Measurements from ENCODE around the gene THSD7A. TPM values are rescaled to one million over a fixed set of nuclear protein-coding genes. Genes with fewer than 3 reads are reported as not detected.

THSD7A gene
- total RNA-seq, 2 experiments from 2014 or later, result not detected

DNA sequence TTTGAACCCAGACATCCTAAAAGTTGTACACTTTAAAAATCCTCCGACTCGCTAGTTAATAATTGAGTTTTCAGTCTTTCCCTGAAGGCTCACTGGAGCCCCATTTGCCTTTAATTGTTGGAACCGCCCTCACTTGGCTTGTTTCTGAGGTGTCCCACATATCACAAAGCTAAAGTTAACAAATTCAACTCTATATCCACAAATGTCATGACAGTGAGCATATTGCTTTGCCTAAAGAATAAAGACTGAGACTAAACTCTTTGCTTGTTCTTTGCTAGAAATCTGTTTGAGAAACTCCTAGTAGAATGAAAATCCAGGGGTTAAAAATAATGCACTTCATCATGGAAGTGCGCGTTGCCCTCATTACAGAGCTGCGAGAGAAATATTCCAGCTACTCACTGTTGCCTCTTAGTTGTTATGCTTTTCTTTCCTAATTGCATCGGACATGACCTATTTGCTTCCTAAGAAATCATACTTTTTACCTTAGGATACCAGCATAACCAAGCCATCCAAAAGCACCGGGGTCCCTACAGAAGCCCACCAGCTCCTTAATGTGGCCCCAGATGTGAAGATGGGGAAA lies 752 bp downstream of the THSD7A start:
- no peaks in the 10 kb centered on the region for H3K9me3 Mint-ChIP-seq (ENCODE audit: low read depth)
- H3K36me3 Mint-ChIP-seq, result no peaks in the 10 kb centered on the region
- CTCF ChIA-PET, result interaction anchor here (1.0 to 1.3 kb wide), 2 partner anchors 28 to 45 kb away, joined by 3 read pairs; no protein-coding TSS in a partner anchor
- DNase-seq (no peak), ATAC-seq (no peak)
- no peak overlapping the region for H3K27ac Mint-ChIP-seq
- H3K4me3 Mint-ChIP-seq, result no peak overlapping the region
- H3K27me3 Mint-ChIP-seq, result peaks cover 40% of the 10 kb centered on the region
- peaks cover 5% of the 10 kb centered on the region for H3K4me1 Mint-ChIP-seq

DNA sequence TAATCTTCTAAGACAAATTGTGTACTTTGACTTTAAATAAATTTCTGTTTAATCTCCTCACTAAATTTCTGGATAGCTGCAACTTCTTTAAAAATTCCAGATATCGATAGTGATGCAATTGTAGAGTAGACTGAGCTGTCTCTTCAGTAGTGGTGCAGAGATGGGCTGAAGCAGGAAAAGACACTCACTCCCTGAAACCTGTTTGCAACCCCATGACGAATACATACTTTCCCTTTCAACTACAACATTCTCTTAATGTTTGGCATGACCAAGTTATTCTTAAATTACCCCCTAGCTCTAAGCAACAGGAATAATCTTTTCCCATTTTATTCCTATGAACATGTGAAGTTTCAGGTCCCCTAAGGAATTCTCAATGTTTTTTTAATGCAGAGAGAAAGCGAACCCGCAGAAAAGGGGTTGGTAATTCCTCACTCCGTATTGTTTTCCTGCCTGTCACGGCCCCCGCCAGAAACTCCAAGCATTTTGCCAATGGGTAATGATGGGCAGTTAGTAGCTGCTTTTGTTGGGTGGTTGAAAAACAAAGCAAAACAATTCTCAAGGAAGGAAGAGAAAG lies 1.3 kb downstream of the THSD7A start:
- CTCF ChIA-PET, result interaction anchor here (1.3 kb wide), 1 partner anchor 29 kb away, joined by 3 read pairs; no protein-coding TSS in a partner anchor
- Mint-ChIP-seq H3K27me3 (peaks cover 40% of the 10 kb centered on the region), H3K27ac (no peak overlapping the region), H3K9me3 (ENCODE audit: low read depth) (no peaks in the 10 kb centered on the region), H3K4me1 (peaks cover 5% of the 10 kb centered on the region), H3K36me3 (no peaks in the 10 kb centered on the region), H3K4me3 (no peak overlapping the region)
- DNase-seq, result no peak
- ATAC-seq, result no peak

DNA sequence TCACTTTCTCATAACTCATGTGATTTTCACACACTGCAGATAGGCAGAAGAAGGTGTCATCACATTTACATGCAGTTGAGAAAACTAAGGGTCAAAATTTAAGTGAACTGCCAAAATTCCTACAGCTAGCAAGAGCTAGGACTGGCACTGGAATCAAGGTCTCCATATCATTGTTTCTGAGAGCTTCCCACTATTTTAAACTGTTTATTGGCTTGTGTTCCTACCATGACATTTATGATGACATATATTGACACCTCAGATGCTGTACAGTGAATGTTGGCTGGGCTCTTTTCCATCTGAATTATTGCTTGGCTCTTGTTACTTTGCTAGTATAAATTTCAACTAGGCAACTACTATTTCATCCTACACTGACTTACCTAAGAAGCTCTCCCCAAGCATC lies 2.0 kb downstream of the THSD7A start:
- Mint-ChIP-seq H3K27me3 (peaks cover 40% of the 10 kb centered on the region), H3K4me1 (peaks cover 5% of the 10 kb centered on the region), H3K4me3 (no peak overlapping the region), H3K27ac (no peak overlapping the region), H3K36me3 (no peaks in the 10 kb centered on the region), H3K9me3 (ENCODE audit: low read depth) (no peaks in the 10 kb centered on the region)
- CTCF ChIA-PET, result no interaction called here
- DNase-seq (no peak), ATAC-seq (no peak)

DNA sequence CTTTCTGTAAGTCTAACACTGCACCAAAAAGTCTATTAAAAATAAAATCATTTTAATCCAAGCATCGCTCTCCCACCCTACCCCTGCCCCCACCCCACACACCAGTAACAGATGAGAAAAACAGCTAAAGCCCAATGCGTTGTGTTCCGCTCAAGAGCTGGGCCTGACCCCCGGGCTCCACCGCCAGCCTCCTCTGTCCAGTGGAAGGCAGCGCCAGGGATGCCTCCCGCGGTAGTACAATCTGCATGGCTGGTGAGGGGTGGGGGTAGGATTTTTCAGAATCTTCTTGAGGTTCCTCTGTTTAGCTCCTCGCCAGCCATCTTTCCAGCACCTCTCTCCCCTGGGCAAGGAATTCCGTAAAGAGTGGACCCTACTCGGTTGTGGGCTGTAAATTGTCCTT lies 12.1 kb downstream of the THSD7A start:
- CTCF ChIA-PET, result no interaction called here
- Mint-ChIP-seq H3K36me3 (no peaks in the 10 kb centered on the region), H3K4me3 (no peak overlapping the region)

DNA sequence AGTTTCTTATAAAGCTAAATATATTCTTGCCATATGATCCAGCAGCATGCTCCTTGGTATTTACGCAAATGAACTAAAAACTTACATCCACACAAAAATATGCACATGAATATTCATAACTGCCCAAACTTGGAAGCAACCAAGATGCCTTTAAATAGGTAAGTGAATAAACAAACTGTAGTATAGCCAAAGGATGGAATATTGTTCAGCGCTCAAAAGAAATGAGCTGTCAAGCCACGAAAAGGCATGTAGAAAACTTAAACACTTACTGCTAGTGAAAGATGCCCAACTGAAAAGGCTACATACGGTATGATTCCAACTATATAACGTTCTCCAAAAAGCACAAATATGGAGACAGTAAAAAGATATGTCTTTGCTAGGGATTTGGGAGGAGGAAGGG lies 12.7 kb downstream of the THSD7A start:
- ATAC-seq (no peak), DNase-seq (no peak)
- Mint-ChIP-seq H3K4me3 (no peak overlapping the region), H3K27ac (no peak overlapping the region), H3K36me3 (no peaks in the 10 kb centered on the region), H3K9me3 (ENCODE audit: low read depth) (no peaks in the 10 kb centered on the region), H3K27me3 (no peaks in the 10 kb centered on the region), H3K4me1 (no peaks in the 10 kb centered on the region)
- CTCF ChIA-PET, result no interaction called here

More for the DNA sequence above, 12.1 kb downstream of the THSD7A start:
- Mint-ChIP-seq H3K4me1 (no peaks in the 10 kb centered on the region), H3K9me3 (ENCODE audit: low read depth) (no peaks in the 10 kb centered on the region), H3K27me3 (no peaks in the 10 kb centered on the region), H3K27ac (no peak overlapping the region)
- DNase-seq (no peak), ATAC-seq (no peak)

DNA sequence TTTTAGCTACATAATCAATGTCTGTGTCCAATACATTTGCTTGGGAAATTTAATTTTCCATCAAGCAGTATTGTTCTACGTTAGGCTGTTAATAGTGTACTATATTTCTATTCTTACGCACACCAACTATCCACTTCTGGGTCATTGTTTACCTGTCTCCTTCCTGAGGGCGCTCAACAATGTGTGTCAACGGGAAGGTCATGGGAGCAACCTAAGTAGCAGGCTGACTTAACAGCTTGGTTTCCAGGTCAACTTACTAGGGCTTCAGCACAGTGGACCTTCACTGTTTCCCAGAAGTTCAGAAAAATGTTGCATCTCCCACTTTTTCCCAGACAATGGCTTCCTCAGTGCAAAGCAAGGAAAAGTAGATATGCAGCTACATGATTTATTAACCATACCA lies 13.7 kb downstream of the THSD7A start:
- H3K36me3 Mint-ChIP-seq, result no peaks in the 10 kb centered on the region
- H3K27me3 Mint-ChIP-seq, result no peaks in the 10 kb centered on the region
- no peaks in the 10 kb centered on the region for H3K4me1 Mint-ChIP-seq
- CTCF ChIA-PET, result no interaction called here
- no peak overlapping the region for H3K4me3 Mint-ChIP-seq
- no peaks in the 10 kb centered on the region for H3K9me3 Mint-ChIP-seq (ENCODE audit: low read depth)
- ATAC-seq (no peak), DNase-seq (no peak)
- no peak overlapping the region for H3K27ac Mint-ChIP-seq

DNA sequence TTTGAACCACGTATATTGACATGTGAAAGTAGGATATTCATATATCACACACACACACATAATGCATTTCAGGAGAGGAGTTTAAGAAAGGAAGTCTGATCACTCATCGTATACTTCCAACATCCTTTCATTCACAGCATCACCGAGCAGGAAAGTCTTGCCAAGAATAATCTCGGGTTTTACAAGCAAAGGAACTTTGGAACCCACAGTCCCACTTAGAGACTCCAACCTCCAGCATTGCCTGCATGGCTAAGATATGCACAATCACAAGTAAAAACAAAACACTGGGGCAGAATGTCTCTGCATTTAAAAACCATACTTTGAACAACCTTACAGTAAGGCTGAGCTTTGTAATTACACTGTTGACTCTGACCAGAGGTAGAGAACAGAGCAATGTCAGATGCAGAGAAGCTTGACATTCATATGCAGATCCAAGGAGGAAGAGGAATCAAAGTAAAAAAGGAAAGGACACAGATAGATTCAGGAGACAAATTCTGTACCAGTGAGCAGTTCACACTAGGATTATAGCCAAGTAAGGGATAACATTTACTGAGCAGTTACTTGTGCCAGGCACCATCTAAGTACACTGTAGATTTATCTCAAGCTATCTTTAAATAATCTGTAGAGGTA lies 14.8 kb downstream of the THSD7A start:
- H3K4me3 Mint-ChIP-seq, result no peak overlapping the region
- no peaks in the 10 kb centered on the region for H3K9me3 Mint-ChIP-seq (ENCODE audit: low read depth)
- no peaks in the 10 kb centered on the region for H3K4me1 Mint-ChIP-seq
- H3K27ac Mint-ChIP-seq, result no peak overlapping the region
- no peak for DNase-seq
- H3K36me3 Mint-ChIP-seq, result no peaks in the 10 kb centered on the region
- H3K27me3 Mint-ChIP-seq, result no peaks in the 10 kb centered on the region
- CTCF ChIA-PET, result no interaction called here
- no peak for ATAC-seq

DNA sequence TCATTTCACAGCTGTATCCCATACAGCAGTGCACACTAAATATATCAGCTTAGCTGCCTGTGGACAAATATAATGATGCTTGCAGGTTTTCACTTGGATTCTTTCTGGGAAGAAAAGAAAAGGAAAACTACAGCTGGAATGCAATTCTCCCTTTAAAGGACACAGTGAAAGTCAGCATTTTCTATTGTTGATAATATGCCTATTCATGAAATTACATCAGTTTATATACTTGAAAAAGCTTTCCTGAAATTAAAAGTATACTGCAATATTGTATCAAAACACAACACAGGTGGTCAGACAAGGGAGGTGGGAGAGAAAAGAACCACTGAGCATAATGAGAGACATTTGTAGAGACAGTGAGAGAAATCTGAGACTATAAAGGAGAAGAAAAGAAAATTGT lies 20.3 kb downstream of the THSD7A start:
- no peaks in the 10 kb centered on the region for H3K27me3 Mint-ChIP-seq
- no peak overlapping the region for H3K27ac Mint-ChIP-seq
- H3K4me1 Mint-ChIP-seq, result no peaks in the 10 kb centered on the region
- no peaks in the 10 kb centered on the region for H3K36me3 Mint-ChIP-seq
- DNase-seq (no peak), ATAC-seq (no peak)
- no peaks in the 10 kb centered on the region for H3K9me3 Mint-ChIP-seq (ENCODE audit: low read depth)
- CTCF ChIA-PET, result no interaction called here
- no peak overlapping the region for H3K4me3 Mint-ChIP-seq

DNA sequence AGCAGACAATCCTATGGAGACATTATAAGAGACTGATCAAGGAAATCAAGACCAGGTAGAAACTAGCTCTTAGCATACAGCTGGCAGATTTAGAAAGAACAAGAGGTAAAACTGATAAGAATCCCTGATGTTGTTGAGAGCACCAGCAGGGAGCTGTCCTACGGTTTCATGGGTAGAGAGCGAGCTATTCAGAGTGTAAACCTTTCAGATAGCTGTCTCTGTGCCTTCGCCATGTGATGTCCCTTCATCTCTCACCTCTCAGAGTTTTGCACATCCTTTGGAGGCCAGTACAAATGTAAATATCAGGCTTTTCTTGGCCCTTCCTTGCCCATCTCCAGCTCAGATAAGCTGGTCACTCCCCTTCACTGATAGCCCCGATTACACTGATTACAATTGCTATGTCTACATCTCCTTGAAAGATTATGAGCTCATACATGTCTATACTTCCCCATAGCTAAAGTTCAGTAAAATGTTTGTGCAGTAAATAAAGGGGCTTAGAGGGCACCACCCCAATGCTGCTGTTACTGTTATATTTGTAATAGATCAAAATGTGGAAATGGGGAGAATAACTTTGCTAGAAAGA lies 21.9 kb downstream of the THSD7A start:
- no peak for ATAC-seq
- H3K27ac Mint-ChIP-seq, result no peak overlapping the region
- H3K9me3 Mint-ChIP-seq (ENCODE audit: low read depth), result no peaks in the 10 kb centered on the region

DNA sequence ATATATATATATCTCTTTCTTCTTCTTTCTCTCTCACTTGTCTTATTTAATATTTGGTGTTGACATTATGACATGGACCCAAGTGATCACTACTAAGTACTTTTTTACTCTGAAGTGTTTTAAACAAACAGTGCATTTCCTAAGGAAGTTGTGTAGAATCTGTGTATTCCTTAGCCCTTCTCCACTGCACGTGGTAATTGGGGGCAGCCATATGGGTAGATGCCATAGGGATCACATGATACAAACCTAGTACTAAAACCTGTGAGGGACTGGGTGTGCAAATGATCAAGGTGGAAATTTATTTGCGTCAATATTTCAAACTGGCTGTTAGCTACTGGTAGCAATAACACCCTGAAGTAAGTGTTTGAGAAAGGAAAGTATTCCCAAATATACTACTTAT lies 25.0 kb downstream of the THSD7A start:
- DNase-seq, result no peak
- Mint-ChIP-seq H3K9me3 (ENCODE audit: low read depth) (no peaks in the 10 kb centered on the region), H3K4me1 (no peaks in the 10 kb centered on the region), H3K27me3 (no peaks in the 10 kb centered on the region), H3K36me3 (no peaks in the 10 kb centered on the region), H3K27ac (no peak overlapping the region), H3K4me3 (no peak overlapping the region)
- CTCF ChIA-PET, result no interaction called here
- ATAC-seq, result no peak

More for the DNA sequence above, 21.9 kb downstream of the THSD7A start:
- CTCF ChIA-PET, result no interaction called here
- H3K36me3 Mint-ChIP-seq, result no peaks in the 10 kb centered on the region
- no peaks in the 10 kb centered on the region for H3K4me1 Mint-ChIP-seq
- H3K4me3 Mint-ChIP-seq, result no peak overlapping the region
- no peak for DNase-seq
- H3K27me3 Mint-ChIP-seq, result no peaks in the 10 kb centered on the region

DNA sequence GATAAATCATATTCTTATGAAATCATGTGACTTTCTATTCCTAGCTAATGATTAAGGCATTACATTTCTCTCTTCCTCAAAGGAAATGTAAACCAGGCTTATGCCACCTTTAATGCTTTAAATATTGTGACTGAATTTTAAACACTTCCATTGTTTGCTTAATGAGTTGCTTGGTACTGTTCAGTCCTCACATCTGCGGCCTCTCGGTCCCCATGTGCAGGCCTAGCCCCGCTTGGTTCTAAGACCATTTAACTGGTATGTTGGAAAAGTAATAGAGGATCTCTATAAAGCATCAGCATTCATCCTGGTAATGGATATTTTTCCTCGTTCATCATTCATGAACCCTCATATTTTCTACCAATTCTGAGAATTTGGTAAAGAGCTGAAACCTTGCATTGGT lies 27.4 kb downstream of the THSD7A start:
- Mint-ChIP-seq H3K27me3 (no peaks in the 10 kb centered on the region), H3K36me3 (no peaks in the 10 kb centered on the region), H3K27ac (no peak overlapping the region), H3K4me1 (no peaks in the 10 kb centered on the region), H3K4me3 (no peak overlapping the region), H3K9me3 (ENCODE audit: low read depth) (no peaks in the 10 kb centered on the region)
- CTCF ChIA-PET, result no interaction called here
- ATAC-seq, result no peak
- DNase-seq, result no peak

DNA sequence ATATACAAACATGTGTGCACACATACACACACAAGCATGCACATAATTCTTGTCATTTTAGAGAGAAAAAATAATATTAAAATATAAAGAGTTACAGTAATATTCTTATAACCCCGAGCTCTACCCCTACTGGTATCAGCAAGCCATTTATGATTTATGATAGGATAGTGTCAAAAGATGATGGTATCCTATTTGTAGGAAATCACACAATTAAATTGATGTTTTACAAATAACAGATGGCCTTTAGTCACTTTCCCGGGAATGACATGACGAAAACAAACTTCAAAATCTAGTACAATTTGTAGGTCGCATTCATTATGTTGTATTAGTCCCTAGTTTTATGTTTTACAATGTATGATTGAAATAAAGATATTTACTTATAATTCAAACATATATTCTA lies 36.8 kb downstream of the THSD7A start:
- Mint-ChIP-seq H3K27ac (no peak overlapping the region), H3K36me3 (no peaks in the 10 kb centered on the region), H3K27me3 (no peaks in the 10 kb centered on the region), H3K4me3 (no peak overlapping the region), H3K4me1 (no peaks in the 10 kb centered on the region), H3K9me3 (ENCODE audit: low read depth) (no peaks in the 10 kb centered on the region)
- ATAC-seq (no peak), DNase-seq (no peak)
- CTCF ChIA-PET, result no interaction called here

DNA sequence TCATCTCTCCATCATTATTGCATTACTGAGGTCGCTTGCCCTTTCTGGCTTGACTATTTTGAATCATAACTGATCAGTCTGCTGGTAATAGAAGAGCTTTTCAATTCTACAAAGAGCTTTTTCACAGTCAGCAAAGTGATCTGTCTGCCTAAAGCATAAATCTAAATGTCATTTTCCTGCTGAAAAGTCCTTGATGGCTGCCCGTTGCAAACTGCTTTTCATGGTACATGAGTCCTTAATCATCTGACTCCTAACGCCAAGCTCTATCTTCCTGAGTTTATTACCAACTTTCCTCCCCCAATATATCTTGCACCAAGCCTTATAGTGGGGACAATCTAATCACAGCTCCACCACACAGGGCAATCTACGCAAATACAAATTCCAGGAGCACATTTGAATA lies 39.8 kb downstream of the THSD7A start:
- Mint-ChIP-seq H3K4me3 (no peak overlapping the region), H3K9me3 (ENCODE audit: low read depth) (no peaks in the 10 kb centered on the region), H3K36me3 (no peaks in the 10 kb centered on the region), H3K27me3 (no peaks in the 10 kb centered on the region), H3K27ac (no peak overlapping the region), H3K4me1 (no peaks in the 10 kb centered on the region)
- CTCF ChIA-PET, result no interaction called here
- ATAC-seq (no peak), DNase-seq (no peak)

DNA sequence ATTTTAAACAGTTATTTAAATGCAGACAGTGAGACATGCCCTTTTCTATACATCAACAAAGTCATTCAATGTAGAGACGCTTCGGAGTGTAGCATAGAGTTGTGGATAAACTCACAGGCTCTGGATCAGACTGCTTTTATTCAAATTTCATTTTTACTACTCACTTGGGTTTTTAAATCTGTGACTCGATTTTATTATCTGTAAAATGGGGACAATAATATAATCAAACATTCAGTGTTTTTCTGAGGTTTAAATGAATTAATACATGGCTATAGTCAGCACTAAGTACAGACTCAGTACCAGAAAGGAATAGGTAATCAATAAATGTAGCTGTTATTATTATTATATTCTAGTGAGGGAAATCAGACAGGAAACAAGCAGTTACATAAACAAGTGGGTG lies 43.4 kb downstream of the THSD7A start:
- DNase-seq (no peak), ATAC-seq (no peak)
- Mint-ChIP-seq H3K27me3 (no peaks in the 10 kb centered on the region), H3K27ac (no peak overlapping the region), H3K36me3 (no peaks in the 10 kb centered on the region), H3K4me1 (no peaks in the 10 kb centered on the region), H3K9me3 (ENCODE audit: low read depth) (no peaks in the 10 kb centered on the region), H3K4me3 (no peak overlapping the region)
- CTCF ChIA-PET, result no interaction called here

Data from activated CD8-positive, alpha-beta memory T cell treated with anti-CD3 and anti-CD28 coated beads, Interleukin-2, amount 10 ng/mL, durations not matched to agents 7 days and 5 days (primary cell).